Adrenal gland (tissue), 12 donors: ENCODE data around the gene DNAJC12. TPM values are rescaled to one million over a fixed set of nuclear protein-coding genes. Genes with fewer than 3 reads are reported as not detected.

Experiments
- DNase-seq, 7 donors: peaks; one replicate each; pipeline ENCODE4 v3.0.0-alpha.2; 2019 to 2020
- H3K27ac ChIP-seq, 5 donors: fragments of 200-600 bp; sonication (generic) in 4 of 5; 1 replicate in 3 of 5; 2 replicates in 2 of 5; pipeline versions ENCODE4 v1.5.1 to v1.8.0; 2016 to 2020; ENCODE audit warnings: mild to moderate bottlenecking in 1 of 5
- H3K27me3 ChIP-seq: fragments of 200-600 bp; 2 replicates; pipeline ENCODE4 v1.8.0; 2021
- H3K36me3 ChIP-seq, 2 donors: fragments of 200-600 bp; replicated peaks in 1 of 2; 1 replicate in 1 of 2; 2 replicates in 1 of 2; pipeline versions ENCODE4 v1.5.1 to v1.8.0; 2018 to 2022
- H3K4me1 ChIP-seq, 2 donors: fragments of 200-600 bp; replicated peaks in 1 of 2; 1 replicate in 1 of 2; 2 replicates in 1 of 2; pipeline versions ENCODE4 v1.5.1 to v1.8.0; 2018 to 2021
- H3K4me3 ChIP-seq, 4 donors: fragments of 200-600 bp; sonication (generic) in 3 of 4; one replicate each; pipeline ENCODE4 v1.5.1; 2016 to 2018
- H3K9me3 ChIP-seq, 3 donors: fragments of 200-600 bp; sonication (generic) in 1 of 3; replicated peaks in 1 of 3; 1 replicate in 2 of 3; 2 replicates in 1 of 3; pipeline versions ENCODE4 v1.5.1 to v1.8.0; 2016 to 2021
- CTCF ChIP-seq, 6 experiments: fragments of 450-650 bp in 4 of 6; fragments of 200-600 bp in 2 of 6; sonication (generic) in 1 of 6; IDR thresholded peaks; 1 replicate in 5 of 6; 2 replicates in 1 of 6; pipeline versions ENCODE4 v1.5.1 to v1.8.0; 2016 to 2021; ENCODE audit warnings: antibody characterized with exemption in 6 of 6, mild to moderate bottlenecking in 2 of 6, moderate library complexity in 1 of 6
- POLR2A ChIP-seq, 2 donors: fragments of 450-650 bp; IDR thresholded peaks; one replicate each; pipeline ENCODE4 v1.6.1; 2017; ENCODE audit warnings: antibody characterized with exemption in 2 of 2, mild to moderate bottlenecking in 2 of 2, moderate library complexity in 1 of 2
- WGBS, 4 donors: extraction: QIAGEN DNeasy Blood & Tissue Kit in 2 of 4; methylation state at CpG; one replicate each; pipeline versions ENCODE4 v1.1.5 to v1.1.7; 2013 to 2017; 5-methylcytosine and 5-hydroxymethylcytosine counted together
- intact Hi-C, 2 donors: fragments of 100-400 bp; cut with DNase I; formaldehyde crosslinking; loops; one replicate each; pipeline versions ENCODE4 v1.14.1 to v1.15.0; 2022 to 2023
- polyA plus RNA-seq, 3 donors: library from polyadenylated mRNA; stranded (reverse); fragments of 200-250 nt in 2 of 3; fragments of 350-450 nt in 1 of 3; fragmentation: Illumina TruSeq in 1 of 3; extraction: RNeasy Lipid Tissue Mini Kit (QIAGEN cat#74804) in 1 of 3; gene quantifications; one replicate each; pipeline ENCODE4 v1.2.3, GENCODE V29; 2013 to 2014
- total RNA-seq, 9 donors: library from RNA; depleted of rRNA in 4 of 9; stranded (reverse); fragments of >200 nt in 4 of 9; fragments of 120-200 nt in 1 of 9; fragmentation: NEBNext Ultra II Directional in 1 of 9; extraction: Animal tissue kit (Norgen Biotek cat#: 25700) in 1 of 9; gene quantifications; one replicate each; pipeline versions ENCODE4 v1.1.0 to v1.2.4, GENCODE V29; 2013 to 2023
- donor health status: healthy with polysubstance abuse.
- donor health status: Bipolar disorder and iron deficiency.
- donor health status: DM: yes; HTN: yes; CAD: no.
- donor health status: DM: no; HTN: no; CAD: no.
- donor health status: DM: no; HTN: no; CAD: no.
- donor health status: DM: yes; HTN: yes; CAD: no.

The DNAJC12 gene
- total and polyA plus RNA-seq, 12 donors: 21.0 to 228 (median 56.2) TPM

DNA sequence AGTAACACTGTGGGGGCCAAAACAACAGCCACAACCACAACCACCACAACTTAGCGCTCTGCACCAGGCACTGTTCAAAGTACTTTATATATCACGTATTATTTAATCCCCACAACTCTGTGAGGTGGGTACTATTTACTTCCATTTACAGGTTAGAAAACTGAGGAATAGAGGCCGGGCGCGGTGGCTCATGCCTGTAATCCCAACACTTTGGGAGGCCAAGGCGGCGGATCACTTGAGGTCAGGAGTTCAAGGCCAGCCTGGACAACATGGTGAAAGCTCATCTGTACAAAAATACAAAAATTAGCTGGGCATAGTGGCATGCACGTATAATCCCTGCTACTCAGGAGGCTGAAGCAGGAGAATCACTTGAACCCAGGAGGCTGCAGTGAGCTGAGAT is 3.6 kb downstream of the DNAJC12 start:
- no peak for DNase-seq
- WGBS, 4 donors: 92 to 95% (median 94%) methylated on average over 8 of the region's 8 CpGs
- intact Hi-C loops: no loop called here
- no peaks in the 10 kb centered on the region for H3K27me3 ChIP-seq
- H3K4me3 ChIP-seq: no peak overlapping the region
- H3K9me3 ChIP-seq: no peaks in the 10 kb centered on the region
- H3K36me3 ChIP-seq: no peaks in the 10 kb centered on the region
- H3K27ac ChIP-seq: no peak overlapping the region
- TF ChIP-seq POLR2A (IDR thresholded peaks at IDR 0.05): no peak
- TF ChIP-seq CTCF (IDR thresholded peaks at IDR 0.05): no peak
- peaks cover 0 to 4% of the 10 kb centered on the region in 2 donors for H3K4me1 ChIP-seq

DNA sequence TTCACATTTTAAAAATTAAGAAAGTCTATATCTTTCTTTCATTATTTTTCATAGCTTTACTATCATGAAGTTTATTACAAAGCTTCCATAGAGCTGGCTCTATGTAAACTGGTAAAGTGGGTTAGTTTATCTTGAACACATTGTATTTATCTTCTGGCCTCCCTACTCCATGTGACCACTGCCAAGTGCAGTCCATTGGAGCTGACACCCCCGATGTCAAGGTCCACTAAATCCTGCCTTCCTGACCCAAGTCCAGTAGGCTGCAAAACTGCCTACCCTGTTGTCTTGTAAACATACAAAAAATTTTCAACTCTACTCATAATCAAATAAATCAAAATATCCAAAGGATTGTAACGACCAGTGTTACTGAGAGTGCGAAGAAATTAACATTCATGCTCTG is 10.2 kb downstream of the DNAJC12 start:
- WGBS, 4 donors: 71 to 82% (median 78%) methylated on average over 3 of the region's 3 CpGs
- no peaks in the 10 kb centered on the region for H3K9me3 ChIP-seq
- no peak for TF ChIP-seq CTCF (IDR thresholded peaks at IDR 0.05)
- no peak for TF ChIP-seq POLR2A (IDR thresholded peaks at IDR 0.05)
- H3K27ac ChIP-seq: no peak overlapping the region
- H3K36me3 ChIP-seq: no peaks in the 10 kb centered on the region
- DNase-seq: no peak
- H3K4me3 ChIP-seq: no peak overlapping the region
- peaks cover 0 to 7% of the 10 kb centered on the region in 2 donors for H3K4me1 ChIP-seq
- intact Hi-C loops: no loop called here
- no peaks in the 10 kb centered on the region for H3K27me3 ChIP-seq

GRCh38 chr10:67819768-67820204 is 18.2 kb downstream of the DNAJC12 start:
- intact Hi-C loops: no loop called here
- Histone ChIP-seq H3K9me3 (no peaks in the 10 kb centered on the region), H3K27ac (no peak overlapping the region), H3K27me3 (no peaks in the 10 kb centered on the region), H3K4me3 (no peak overlapping the region), H3K36me3 (no peaks in the 10 kb centered on the region), H3K4me1 (no peaks in the 10 kb centered on the region)
- TF ChIP-seq POLR2A (IDR thresholded peaks at IDR 0.05) (no peak), CTCF (IDR thresholded peaks at IDR 0.05) (no peak)
- peak in 4 of 7 donors; percentile 39 to 66 (median 54) for DNase-seq
- 62 to 78% (median 70%) methylated on average over 3 of the region's 3 CpGs for WGBS, 4 donors

- Histone ChIP-seq H3K27me3 (no peaks in the 10 kb centered on the region), H3K9me3 (no peaks in the 10 kb centered on the region), H3K4me1 (no peaks in the 10 kb centered on the region), H3K4me3 (no peak overlapping the region), H3K27ac (no peak overlapping the region), H3K36me3 (no peaks in the 10 kb centered on the region)
- TF ChIP-seq POLR2A (IDR thresholded peaks at IDR 0.05) (no peak), CTCF (IDR thresholded peaks at IDR 0.05) (no peak)
- intact Hi-C loops: no loop called here
- 83 to 92% (median 89%) methylated on average over 3 of the region's 3 CpGs for WGBS, 4 donors
- DNase-seq: no peak
Observed at GRCh38 chr10:67818323-67818722, 19.7 kb downstream of the DNAJC12 start.
